Measurements from ENCODE around the gene TEAD4.

TEAD4 gene

GRCh38 chr12:2959192-2959504 is at the start of gene TEAD4:
Gene TEAD4 (plus strand): TSS chr12:2959397.
- DNase-seq: no peak

- DNase-seq: no peak
Observed at GRCh38 chr12:2912216-2912575, 47.0 kb upstream of the TEAD4 start.

GRCh38 chr12:2919249-2919648 is 39.9 kb upstream of the TEAD4 start:
- DNase-seq: no peak

GRCh38 chr12:2922329-2922728 is 36.9 kb upstream of the TEAD4 start:
- DNase-seq: no peak

GRCh38 chr12:2923057-2923456 is 36.1 kb upstream of the TEAD4 start:
- DNase-seq: no peak

DNA sequence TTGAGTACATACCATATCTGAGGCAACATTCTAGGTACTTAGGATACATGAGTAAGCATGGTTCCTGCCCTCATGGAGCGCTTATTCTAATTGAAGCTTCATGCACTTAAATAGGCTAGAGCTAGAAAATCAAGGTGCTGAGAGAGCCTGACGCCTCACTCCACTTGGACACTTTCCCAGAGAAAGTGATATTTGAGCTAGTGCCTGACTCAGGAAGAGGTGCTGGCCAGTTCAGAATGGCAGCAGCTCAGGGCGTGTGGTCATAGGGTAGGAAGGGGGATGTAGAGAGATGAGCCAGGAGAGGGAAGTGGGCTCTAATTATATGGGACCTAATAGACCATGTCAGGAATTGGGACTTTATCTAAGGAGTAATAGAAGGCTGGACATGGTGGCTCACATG is 35.2 kb upstream of the TEAD4 start:
- DNase-seq: no peak

DNA sequence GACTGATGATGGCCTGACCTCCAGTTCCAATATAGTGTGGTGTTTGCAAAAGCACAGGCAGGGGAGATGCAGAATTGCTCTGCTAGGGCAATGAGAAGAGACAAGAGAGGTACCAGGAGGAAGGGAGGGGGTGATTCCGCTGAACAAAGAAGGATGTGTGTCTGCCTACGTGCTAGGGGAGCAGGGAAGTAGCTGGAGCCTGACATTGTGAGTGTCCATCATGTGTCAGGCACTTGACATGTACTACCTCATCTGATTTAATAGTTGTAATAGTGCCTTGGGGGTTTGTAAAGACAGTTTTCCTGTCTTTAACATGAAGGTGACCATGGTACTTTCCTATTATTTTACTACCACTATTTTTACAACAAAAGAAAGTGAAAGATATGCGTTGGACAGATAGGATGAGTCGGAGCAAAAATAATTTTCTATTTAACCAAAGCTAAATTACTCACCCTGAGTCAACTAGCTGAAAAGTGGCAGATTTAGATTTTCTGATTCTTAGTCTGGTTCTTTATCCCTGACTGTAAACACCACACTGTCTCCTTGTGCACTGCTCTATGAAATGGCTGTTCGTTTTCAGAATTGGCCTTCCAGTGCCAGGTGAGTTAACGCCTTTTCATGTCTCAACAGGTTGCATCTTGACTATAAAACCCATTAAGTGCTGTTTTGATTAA is 33.7 kb upstream of the TEAD4 start:
- DNase-seq: no peak

DNA sequence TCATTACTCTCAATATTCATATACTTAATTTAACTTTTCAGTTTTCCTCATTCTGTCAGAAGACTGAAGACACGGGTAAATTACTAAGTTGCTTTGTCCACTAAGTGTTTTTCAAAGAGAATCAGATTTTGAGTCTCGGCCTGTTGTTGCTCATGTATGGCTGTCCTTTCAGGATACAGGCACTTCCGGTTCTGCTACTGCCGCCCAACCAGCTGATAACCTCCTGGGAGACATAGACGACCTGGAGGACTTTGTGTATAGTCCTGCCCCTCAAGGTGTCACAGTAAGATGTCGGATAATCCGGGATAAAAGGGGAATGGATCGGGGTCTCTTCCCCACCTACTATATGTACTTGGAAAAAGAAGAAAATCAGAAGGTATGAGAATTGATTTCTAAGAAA is 28.3 kb upstream of the TEAD4 start:
- no peak for DNase-seq

DNA sequence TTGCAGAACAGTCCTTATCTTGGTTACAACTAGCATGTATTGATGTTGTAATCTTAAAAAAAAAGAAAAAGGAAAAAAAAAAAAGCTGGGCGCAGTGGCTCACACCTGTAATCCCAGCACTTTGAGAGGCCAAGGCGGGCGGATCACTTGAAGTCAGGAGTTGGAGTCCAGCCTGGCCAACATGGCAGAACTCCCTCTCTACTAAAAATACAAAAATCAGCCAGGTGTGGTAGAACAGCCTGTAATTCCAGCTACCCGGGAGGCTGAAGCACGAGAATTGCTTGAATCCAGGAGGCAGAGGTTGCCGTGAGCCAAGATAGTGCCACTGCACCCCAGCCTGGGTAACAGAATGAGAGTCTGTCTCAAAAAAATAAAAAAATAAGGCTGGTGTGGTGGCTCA is 25.6 kb upstream of the TEAD4 start:
- DNase-seq: no peak

DNA sequence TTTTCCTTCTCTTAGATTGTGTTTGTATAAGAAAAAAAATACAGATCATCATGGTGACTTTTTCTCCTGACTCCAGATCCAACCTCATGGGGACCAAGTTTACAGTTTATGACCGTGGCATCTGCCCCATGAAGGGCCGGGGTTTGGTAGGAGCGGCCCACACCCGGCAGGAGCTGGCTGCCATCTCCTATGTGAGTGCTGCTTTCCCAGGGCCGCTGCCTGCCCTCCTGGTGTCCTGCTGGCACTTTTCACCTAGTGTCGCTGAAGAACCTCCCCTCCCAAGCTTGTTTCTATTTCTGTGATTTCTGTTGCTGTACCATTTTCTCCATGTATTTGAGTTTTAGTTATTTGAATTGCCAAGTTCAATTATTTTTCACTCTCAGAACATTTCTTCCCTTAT is 24.8 kb upstream of the TEAD4 start:
- no peak for DNase-seq

DNA sequence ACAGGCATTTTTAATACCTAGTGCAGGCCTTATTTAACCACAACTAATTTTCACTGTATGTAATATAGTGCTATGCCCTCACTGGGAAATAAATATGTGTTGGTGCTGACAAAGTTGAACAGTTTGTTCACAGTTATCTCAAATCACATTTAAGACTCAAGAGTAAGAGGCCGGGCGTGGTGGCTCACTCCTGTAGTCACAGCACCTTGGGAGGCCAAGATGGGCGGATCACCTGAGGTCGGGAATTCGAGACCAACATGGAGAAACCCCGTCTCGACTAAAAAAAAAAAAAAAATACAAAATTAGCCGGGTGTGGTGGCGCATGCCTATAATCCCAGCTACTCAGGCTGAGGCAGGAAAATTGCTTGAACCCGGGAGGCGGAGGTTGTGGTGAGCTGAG is 22.9 kb upstream of the TEAD4 start:
- no peak for DNase-seq

GRCh38 chr12:2937500-2937899 is 21.7 kb upstream of the TEAD4 start:
- DNase-seq: no peak

GRCh38 chr12:2939191-2939590 is 20.0 kb upstream of the TEAD4 start:
- no peak for DNase-seq

GRCh38 chr12:2940564-2940963 is 18.6 kb upstream of the TEAD4 start:
- no peak for DNase-seq

DNA sequence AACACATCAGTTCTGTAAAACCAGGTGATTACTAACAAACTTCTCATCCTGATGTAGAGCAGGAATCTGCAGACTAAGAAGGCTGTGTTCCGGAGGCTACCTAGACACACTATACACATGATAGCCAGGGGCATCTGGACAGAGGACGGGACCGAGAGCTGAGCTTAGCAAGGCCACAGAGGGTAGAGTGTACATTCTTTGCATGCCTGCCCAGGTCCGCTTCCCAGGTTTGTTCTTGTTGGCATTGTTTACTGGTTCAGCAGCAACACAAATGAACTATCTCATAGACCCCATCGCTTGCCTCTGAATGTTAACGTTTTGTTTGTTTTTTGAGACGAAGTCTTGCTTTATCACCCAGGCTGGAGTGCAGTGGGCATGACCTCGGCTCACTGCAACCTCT is 17.7 kb upstream of the TEAD4 start:
- DNase-seq: no peak

- peak; percentile 63 for DNase-seq
Observed at GRCh38 chr12:2944401-2945047, 14.7 kb upstream of the TEAD4 start.

- no peak for DNase-seq
Observed at GRCh38 chr12:2949411-2949810, 9.8 kb upstream of the TEAD4 start.

DNA sequence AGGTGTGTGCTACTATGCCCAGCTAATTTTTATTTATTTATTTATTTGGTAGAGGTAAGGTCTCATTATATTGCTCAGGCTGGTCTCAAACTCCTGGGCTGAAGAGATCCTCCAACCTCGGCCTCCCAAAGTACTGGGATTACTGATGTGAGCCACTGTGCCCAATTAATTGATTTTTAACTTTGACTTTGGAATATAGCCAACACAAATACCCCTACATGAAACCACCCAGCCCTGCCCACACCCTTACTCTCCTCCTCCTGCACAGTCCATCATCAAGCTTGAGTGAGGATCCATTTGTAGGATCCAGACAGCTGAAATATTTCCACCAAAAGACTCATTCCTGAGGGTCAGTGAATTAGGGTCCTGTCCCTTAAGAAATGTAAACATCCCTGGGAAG is 3.3 kb upstream of the TEAD4 start:
- no peak for DNase-seq

- DNase-seq: no peak
Observed at GRCh38 chr12:2957816-2958431, 1.3 kb upstream of the TEAD4 start.

DNA sequence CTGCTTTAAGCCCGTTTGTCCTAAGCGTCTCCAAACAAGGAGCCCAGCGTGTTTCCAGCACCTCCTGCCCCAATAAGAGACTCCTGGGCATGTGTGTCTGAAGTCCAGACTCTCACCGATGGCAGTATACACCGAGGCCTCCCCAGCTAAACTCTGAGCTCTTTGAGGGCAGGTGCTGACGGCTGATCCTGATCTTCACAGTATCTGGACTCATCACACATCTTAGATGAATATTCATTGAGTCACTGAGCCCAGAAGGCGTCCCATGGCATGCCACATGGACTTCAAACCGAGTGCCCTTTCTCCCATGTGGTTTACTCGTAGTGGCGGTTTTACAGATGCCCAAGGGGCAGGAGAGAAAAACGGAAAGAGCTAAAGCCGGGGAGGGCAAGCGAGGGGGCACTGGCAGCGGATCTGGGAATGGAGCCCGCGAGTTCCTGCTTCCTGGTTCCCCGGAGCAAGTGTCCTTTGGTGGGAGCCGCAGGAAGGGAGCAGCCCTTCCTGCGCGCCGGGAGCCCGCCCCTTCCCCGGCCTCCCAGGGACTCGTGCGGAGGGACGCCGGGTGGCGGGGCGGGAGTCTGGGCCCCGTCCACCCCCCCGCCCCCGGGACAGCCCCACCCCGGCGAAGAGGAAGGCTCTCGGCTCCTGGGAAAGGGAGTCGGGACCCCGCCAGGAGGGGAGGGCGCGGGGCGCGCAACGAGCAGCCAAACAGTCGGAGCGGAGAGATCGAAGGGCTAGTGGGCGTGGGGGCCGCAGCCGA is 585 bp upstream of the TEAD4 start:
- no peak for DNase-seq

DNA sequence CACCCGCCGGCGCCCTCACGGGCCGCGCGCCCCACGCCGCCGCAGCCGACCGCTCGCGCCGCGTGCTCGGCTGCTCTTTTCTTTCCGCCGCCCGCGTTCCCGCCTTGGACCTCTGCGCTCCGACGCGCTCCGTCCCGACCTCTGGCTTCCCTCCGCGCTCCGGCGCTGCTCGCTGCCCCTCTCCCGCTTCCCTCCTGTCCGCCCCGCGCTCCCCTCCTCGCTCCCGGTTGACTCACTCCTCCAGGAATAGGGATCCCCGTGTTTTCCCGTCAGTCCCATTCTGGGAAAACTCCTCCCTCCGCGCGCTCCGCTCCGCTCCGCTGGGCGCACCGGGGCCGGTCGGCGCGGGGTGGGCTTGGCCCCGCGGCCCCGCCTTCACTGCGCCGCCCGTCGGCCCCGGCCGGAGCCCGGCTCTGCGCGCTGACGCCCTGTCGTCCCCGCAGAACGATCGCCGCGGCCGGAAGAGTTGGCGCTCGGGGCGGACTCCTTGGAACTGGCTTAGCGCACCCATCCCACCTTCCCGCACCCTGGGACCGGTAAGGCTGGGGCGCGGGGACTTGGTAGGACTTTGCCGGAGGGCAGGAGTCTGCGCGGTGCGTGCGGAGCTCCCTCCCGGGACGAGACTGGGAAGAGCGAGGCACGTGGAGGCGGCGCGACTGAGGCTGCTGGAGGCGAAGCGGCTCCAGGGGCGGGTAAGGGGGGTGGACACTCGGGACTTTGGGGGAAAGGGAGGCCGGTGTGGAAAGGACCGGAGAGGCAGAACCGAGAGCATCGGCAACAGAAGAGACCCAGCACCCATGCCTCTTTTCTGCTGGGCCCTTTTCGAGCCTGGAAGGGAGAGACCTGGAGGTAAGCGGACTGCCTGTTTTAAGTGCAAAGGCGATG is 550 bp downstream of the TEAD4 start:
- DNase-seq: no peak

GRCh38 chr12:2960390-2960956 is 1.3 kb downstream of the TEAD4 start:
- no peak for DNase-seq

Measured in CD4-positive, alpha-beta T cell treated with Interleukin-6 for 4 hours (primary cell).